ENCODE results near the gene WDSUB1.

Gene WDSUB1

GRCh38 chr2:159246325-159246988 is 40.0 kb downstream of the WDSUB1 start:
- H3K36me3 Mint-ChIP-seq (ENCODE audit: low read depth), result peaks cover 55% of the 10 kb centered on the region
- no peak overlapping the region for H3K27ac Mint-ChIP-seq

GRCh38 chr2:159243529-159243928 is 43.0 kb downstream of the WDSUB1 start:
- H3K27ac Mint-ChIP-seq, result no peak overlapping the region
- H3K4me3 Mint-ChIP-seq, result no peak overlapping the region
- H3K9me3 Mint-ChIP-seq, result peaks cover 6% of the 10 kb centered on the region
- H3K27me3 Mint-ChIP-seq, result no peaks in the 10 kb centered on the region
- H3K4me1 Mint-ChIP-seq (ENCODE audit: low read depth), result no peaks in the 10 kb centered on the region
- H3K36me3 Mint-ChIP-seq (ENCODE audit: low read depth), result peaks cover 70% of the 10 kb centered on the region

More at GRCh38 chr2:159246325-159246988, 40.0 kb downstream of the WDSUB1 start:
- Mint-ChIP-seq H3K4me3 (no peak overlapping the region), H3K9me3 (peaks cover 6% of the 10 kb centered on the region), H3K4me1 (ENCODE audit: low read depth) (peaks cover 12% of the 10 kb centered on the region), H3K27me3 (no peaks in the 10 kb centered on the region)

DNA sequence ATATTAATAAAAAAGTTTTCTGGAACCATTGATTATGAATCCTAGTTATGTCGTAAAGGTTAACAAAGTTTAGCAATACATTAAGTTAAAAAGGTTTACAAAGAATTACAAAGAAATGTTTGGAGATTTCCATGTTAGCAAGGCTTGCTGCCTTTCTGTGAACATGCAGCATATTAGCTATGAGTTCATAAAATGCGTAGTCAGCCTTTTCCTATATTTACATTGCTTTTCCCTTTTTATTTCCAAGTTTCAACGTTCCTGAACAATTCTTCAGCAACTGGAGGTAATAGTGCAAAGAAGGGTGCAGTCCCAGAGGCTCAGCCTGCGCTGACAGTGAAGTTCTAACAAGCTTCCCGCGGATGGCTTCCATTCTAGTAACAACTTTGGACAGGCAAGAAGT is 51.6 kb downstream of the WDSUB1 start:
- Mint-ChIP-seq H3K27me3 (no peaks in the 10 kb centered on the region), H3K4me1 (ENCODE audit: low read depth) (no peaks in the 10 kb centered on the region), H3K27ac (no peak overlapping the region), H3K36me3 (ENCODE audit: low read depth) (peaks cover 34% of the 10 kb centered on the region), H3K9me3 (no peaks in the 10 kb centered on the region), H3K4me3 (no peak overlapping the region)

- Mint-ChIP-seq H3K36me3 (ENCODE audit: low read depth) (peaks cover 23% of the 10 kb centered on the region), H3K27me3 (no peaks in the 10 kb centered on the region), H3K4me3 (no peak overlapping the region), H3K27ac (no peak overlapping the region), H3K9me3 (no peaks in the 10 kb centered on the region), H3K4me1 (ENCODE audit: low read depth) (peaks cover 14% of the 10 kb centered on the region)
These were observed 53.9 kb downstream of the WDSUB1 start for GRCh38 chr2:159232456-159233170.

- H3K4me3 Mint-ChIP-seq, result no peak overlapping the region
- peaks cover 12% of the 10 kb centered on the region for H3K36me3 Mint-ChIP-seq (ENCODE audit: low read depth)
- H3K4me1 Mint-ChIP-seq (ENCODE audit: low read depth), result peaks cover 34% of the 10 kb centered on the region
- H3K27me3 Mint-ChIP-seq, result no peaks in the 10 kb centered on the region
- no peaks in the 10 kb centered on the region for H3K9me3 Mint-ChIP-seq
- no peak overlapping the region for H3K27ac Mint-ChIP-seq
These were observed 56.2 kb downstream of the WDSUB1 start for GRCh38 chr2:159230145-159230877.

DNA sequence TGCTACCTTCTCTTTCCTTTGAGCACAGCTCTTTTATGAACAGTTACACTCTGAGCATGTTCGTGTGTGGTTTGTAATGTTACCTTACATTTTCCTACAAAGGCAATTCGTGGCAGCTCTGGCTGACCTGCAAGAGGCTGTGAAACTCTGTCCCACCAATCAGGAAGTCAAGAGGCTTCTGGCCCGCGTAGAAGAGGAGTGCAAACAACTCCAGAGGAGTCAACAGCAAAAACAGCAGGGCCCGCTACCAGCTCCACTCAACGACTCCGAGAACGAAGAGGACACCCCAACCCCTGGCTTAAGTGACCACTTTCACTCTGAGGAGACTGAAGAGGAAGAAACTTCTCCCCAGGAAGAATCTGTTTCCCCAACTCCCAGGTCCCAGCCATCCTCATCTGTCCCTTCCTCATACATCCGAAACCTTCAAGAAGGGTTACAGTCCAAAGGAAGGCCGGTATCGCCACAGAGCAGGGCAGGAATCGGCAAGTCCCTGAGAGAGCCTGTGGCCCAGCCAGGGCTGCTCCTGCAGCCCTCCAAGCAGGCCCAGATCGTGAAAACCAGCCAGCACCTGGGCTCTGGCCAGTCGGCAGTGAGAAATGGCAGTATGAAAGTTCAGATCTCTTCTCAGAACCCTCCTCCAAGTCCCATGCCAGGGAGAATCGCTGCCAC is 56.9 kb downstream of the WDSUB1 start:
- no peak overlapping the region for H3K27ac Mint-ChIP-seq
- peaks cover 38% of the 10 kb centered on the region for H3K4me1 Mint-ChIP-seq (ENCODE audit: low read depth)
- no peaks in the 10 kb centered on the region for H3K27me3 Mint-ChIP-seq
- peaks cover 7% of the 10 kb centered on the region for H3K36me3 Mint-ChIP-seq (ENCODE audit: low read depth)
- no peak overlapping the region for H3K4me3 Mint-ChIP-seq
- no peaks in the 10 kb centered on the region for H3K9me3 Mint-ChIP-seq

GRCh38 chr2:159228081-159228581 is 58.4 kb downstream of the WDSUB1 start:
- peaks cover 2% of the 10 kb centered on the region for H3K36me3 Mint-ChIP-seq (ENCODE audit: low read depth)
- no peaks in the 10 kb centered on the region for H3K9me3 Mint-ChIP-seq
- H3K27ac Mint-ChIP-seq, result no peak overlapping the region
- H3K4me1 Mint-ChIP-seq (ENCODE audit: low read depth), result peaks cover 42% of the 10 kb centered on the region
- no peak overlapping the region for H3K4me3 Mint-ChIP-seq
- H3K27me3 Mint-ChIP-seq, result no peaks in the 10 kb centered on the region

DNA sequence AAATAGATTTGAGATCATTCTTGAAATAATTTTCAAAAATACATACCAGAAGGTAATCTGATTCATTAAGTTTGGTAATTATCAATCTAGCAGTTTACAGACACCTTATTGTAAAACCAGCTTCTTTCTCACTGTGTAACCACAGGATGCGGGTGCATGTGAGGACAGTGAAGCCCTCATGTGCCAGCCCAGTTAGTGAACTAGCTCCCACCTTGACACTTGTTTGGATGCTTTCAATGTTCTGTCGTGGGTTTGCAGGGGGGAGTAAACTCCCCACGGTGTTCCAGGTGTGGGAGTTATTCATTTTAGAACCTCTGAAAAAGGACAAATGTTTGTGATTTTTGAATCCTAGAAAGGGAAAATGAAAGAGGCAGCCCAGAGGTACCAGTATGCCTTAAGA is 59.0 kb downstream of the WDSUB1 start:
- no peaks in the 10 kb centered on the region for H3K9me3 Mint-ChIP-seq
- no peaks in the 10 kb centered on the region for H3K27me3 Mint-ChIP-seq
- H3K4me1 Mint-ChIP-seq (ENCODE audit: low read depth), result peaks cover 42% of the 10 kb centered on the region
- H3K27ac Mint-ChIP-seq, result no peak overlapping the region
- no peak overlapping the region for H3K4me3 Mint-ChIP-seq
- no peaks in the 10 kb centered on the region for H3K36me3 Mint-ChIP-seq (ENCODE audit: low read depth)

DNA sequence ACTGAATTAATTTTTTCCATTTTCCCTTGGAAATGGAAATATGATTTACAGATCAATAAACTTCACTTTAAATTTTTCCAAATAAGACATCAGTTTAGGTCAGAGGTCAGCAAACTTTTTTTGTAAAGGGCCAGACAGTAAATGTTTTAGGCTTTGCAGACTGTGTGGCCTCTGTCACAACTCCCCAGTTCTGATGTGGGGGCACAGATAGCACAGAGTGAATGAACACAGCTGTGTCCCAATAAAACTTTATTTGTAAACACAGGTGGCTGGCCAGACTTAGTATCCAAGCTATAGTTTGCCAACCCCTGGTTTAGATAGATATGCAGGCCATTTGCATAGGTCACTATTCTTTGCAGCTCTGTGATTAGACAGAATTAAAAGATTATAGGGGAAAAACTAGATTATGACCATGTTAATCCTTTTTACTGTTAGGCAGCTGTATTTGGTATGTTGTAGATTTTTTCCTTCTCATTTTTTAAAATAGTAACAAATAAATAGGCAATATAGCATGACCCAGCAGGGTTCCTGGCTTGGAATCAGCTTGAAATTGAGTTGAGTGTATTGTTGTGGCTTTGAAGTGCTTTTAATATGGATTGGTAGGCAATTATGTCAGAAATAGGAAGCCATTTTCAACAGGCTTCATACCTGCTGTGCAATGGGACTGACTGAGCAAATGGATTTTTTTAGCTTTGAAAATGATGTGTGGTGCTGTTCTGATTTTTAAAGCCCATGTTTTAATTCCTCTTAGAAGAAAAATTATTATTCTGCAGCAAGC is 59.7 kb downstream of the WDSUB1 start:
- H3K9me3 Mint-ChIP-seq, result no peaks in the 10 kb centered on the region
- no peaks in the 10 kb centered on the region for H3K27me3 Mint-ChIP-seq
- H3K4me3 Mint-ChIP-seq, result no peak overlapping the region
- no peak overlapping the region for H3K27ac Mint-ChIP-seq
- peaks cover 42% of the 10 kb centered on the region for H3K4me1 Mint-ChIP-seq (ENCODE audit: low read depth)
- H3K36me3 Mint-ChIP-seq (ENCODE audit: low read depth), result no peaks in the 10 kb centered on the region

DNA sequence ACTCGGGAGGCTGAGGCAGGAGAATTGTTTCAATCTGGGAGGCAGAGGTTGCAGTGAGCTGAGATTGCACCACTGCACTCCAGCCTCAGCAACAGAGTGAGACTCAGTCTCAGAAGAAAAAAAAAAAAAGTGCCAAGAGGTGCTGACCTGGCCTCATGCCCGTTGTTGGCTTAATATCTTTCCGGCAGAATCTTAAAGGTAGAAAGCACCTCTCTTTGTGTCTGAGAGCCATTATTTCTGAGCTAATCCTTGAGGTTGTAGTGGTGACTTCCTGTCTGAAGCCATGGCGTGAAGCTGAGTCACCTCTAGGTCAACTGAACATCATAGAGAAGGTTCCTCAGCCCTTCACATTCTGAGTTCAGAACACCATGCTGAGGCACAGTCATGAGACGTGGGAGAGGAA is 60.4 kb downstream of the WDSUB1 start:
- Mint-ChIP-seq H3K9me3 (no peaks in the 10 kb centered on the region), H3K27ac (no peak overlapping the region), H3K27me3 (no peaks in the 10 kb centered on the region), H3K36me3 (ENCODE audit: low read depth) (no peaks in the 10 kb centered on the region), H3K4me1 (ENCODE audit: low read depth) (peaks cover 42% of the 10 kb centered on the region), H3K4me3 (no peak overlapping the region)

DNA sequence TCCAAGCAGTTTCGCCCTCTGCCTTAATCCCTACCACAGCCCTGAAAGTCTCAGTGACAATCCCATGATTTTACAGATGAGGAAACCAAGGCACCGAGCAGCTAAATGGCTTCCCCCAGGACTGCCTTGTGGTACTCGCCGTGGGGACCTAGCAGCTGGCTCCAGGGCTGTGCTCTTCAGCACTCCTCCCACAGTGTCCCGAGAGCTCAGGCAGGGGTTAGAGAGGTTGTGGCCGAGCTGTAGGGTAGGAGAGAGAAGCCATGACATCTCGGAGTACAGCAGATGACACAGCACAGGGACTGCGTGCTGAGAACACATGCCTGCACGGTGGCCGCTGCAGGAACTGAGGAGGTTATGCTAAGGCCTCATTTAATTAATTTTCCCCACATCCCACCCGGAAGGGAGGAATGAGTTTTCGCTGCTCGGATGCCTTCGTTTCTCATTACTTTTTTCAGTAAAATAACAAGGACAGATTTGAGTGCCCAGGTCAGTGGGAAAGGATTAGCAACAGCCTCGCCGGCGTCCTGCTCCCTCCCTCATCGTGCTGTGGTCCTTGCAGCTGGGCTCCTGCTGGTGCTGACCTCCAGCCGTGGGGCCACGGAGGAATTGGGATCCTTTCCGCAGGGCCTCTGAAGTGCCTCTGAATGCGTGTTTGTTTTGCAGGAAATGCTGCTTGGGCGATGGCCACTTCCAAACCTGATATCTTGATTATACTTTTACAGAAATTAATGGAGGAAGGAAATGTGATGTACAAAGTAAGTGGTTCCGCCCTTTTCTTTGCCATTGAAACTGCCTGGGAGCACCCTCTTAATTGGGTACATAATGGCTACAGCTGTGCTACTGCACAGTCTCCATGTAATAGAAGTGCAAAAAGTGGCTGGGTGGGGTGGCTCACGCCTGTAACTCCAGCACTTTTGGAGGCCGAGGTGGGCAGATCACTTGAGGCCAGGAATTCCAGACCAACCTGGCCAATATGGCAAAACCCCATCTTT is 61.2 kb downstream of the WDSUB1 start:
- Mint-ChIP-seq H3K36me3 (ENCODE audit: low read depth) (no peaks in the 10 kb centered on the region), H3K27me3 (no peaks in the 10 kb centered on the region), H3K9me3 (no peaks in the 10 kb centered on the region), H3K4me3 (no peak overlapping the region), H3K27ac (no peak overlapping the region), H3K4me1 (ENCODE audit: low read depth) (peaks cover 42% of the 10 kb centered on the region)

DNA sequence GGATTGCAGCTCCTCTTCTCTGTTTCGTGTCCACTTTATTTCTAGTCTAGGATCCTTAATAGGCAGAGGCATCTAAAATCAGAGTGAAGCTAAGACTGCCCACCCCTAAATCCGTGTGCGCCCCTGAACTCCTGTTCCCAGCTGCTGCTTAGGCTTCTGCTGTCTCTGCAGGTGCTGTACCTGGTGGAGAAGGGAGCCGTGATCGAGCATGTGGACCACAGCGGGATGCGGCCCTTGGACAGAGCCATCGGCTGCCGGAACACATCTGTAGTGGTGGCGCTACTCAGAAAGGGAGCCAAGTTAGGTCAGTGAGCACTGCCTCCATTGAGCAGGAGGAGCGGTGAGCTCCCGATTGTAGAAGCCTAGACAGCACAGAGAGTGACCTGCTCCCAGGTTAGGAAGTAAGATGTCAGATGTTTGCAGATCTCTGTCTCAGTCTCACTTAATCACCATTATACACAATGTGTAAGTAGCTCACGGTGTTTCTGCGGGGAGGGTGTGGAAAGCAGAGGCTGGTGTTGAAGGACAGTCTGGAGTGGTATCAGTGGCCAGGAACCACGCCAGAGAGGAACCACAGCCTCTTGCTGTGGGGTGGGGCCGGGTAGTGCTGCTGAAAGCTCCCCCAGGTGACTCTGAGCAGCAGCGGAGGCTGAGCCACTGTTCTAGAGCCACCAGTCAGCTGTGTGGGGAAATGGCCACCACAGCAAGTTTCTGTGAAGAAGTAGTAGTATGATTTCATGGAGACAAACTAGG is 62.3 kb downstream of the WDSUB1 start:
- peaks cover 42% of the 10 kb centered on the region for H3K4me1 Mint-ChIP-seq (ENCODE audit: low read depth)
- H3K27ac Mint-ChIP-seq, result no peak overlapping the region
- H3K4me3 Mint-ChIP-seq, result no peak overlapping the region
- H3K9me3 Mint-ChIP-seq, result no peaks in the 10 kb centered on the region
- no peaks in the 10 kb centered on the region for H3K27me3 Mint-ChIP-seq
- no peaks in the 10 kb centered on the region for H3K36me3 Mint-ChIP-seq (ENCODE audit: low read depth)
